Stimulated activated CD8-positive, alpha-beta memory T cell treated with anti-CD3 and anti-CD28 coated beads, Interleukin-7, amount 100 ng/mL, for 4 hours (primary cell): ENCODE results near the gene EVC.

ENCODE experiments used
- DNase-seq, 2 donors: peaks; one replicate each; pipeline ENCODE4 v3.0.0-alpha.2; 2020; ENCODE audit warnings: low read depth in 2 of 2

The EVC gene

GRCh38 chr4:5755161-5755560 lies 44.2 kb downstream of the EVC start:
- DNase-seq: no peak

- no peak for DNase-seq
Measured at GRCh38 chr4:5755679-5756078, 44.7 kb downstream of the EVC start.

- DNase-seq: no peak
Measured at GRCh38 chr4:5756271-5756670, 45.3 kb downstream of the EVC start.

GRCh38 chr4:5757091-5757490 lies 46.1 kb downstream of the EVC start:
- DNase-seq: no peak

GRCh38 chr4:5757536-5757935 lies 46.5 kb downstream of the EVC start:
- no peak for DNase-seq

GRCh38 chr4:5757954-5758353 lies 47.0 kb downstream of the EVC start:
- no peak for DNase-seq

GRCh38 chr4:5758741-5759140 lies 47.7 kb downstream of the EVC start:
- DNase-seq: peak in 1 of 2 donors; percentile 29

GRCh38 chr4:5759236-5760075 lies 48.5 kb downstream of the EVC start:
- DNase-seq: no peak

GRCh38 chr4:5760246-5760645 lies 49.2 kb downstream of the EVC start:
- no peak for DNase-seq

- DNase-seq: no peak
Measured at GRCh38 chr4:5760936-5761480, 50.0 kb downstream of the EVC start.

- no peak for DNase-seq
Measured at GRCh38 chr4:5770051-5770450, 59.0 kb downstream of the EVC start.

- DNase-seq: no peak
Measured at GRCh38 chr4:5772528-5773270, 61.7 kb downstream of the EVC start.

- DNase-seq: no peak
Measured at GRCh38 chr4:5773271-5773555, 62.2 kb downstream of the EVC start.

GRCh38 chr4:5774416-5775036 lies 63.5 kb downstream of the EVC start:
- no peak for DNase-seq

GRCh38 chr4:5776510-5776909 lies 65.5 kb downstream of the EVC start:
- DNase-seq: no peak

GRCh38 chr4:5780831-5781480 lies 70.0 kb downstream of the EVC start:
- DNase-seq: no peak

GRCh38 chr4:5781691-5782090 lies 70.7 kb downstream of the EVC start:
- no peak for DNase-seq

GRCh38 chr4:5782829-5783476 lies 72.0 kb downstream of the EVC start:
- no peak for DNase-seq

- DNase-seq: no peak
Measured at GRCh38 chr4:5783486-5783885, 72.5 kb downstream of the EVC start.

- DNase-seq: no peak
Measured at GRCh38 chr4:5784021-5784420, 73.0 kb downstream of the EVC start.

GRCh38 chr4:5784960-5785611 lies 74.1 kb downstream of the EVC start:
- DNase-seq: no peak
